GM21423 (cell line): ENCODE data around the gene NT5C.

Experiments
- ATAC-seq: cut with Tn5 transposase; IDR thresholded peaks from one replicate; pipeline ENCODE4 v1.9.1; 2021; ENCODE audit warnings: mild to moderate bottlenecking, moderate library complexity; ENCODE audit not compliant: unreplicated experiment

NT5C gene

GRCh38 chr17:75124041-75124818 lies 7.3 kb downstream of the NT5C start:
- no peak for ATAC-seq

GRCh38 chr17:75118307-75118706 lies 13.2 kb downstream of the NT5C start:
- ATAC-seq = no peak

- ATAC-seq = no peak
These were observed 14.8 kb downstream of the NT5C start for GRCh38 chr17:75116737-75117136.

GRCh38 chr17:75115555-75115954 lies 16.0 kb downstream of the NT5C start:
- no peak for ATAC-seq

GRCh38 chr17:75114552-75115314 lies 16.8 kb downstream of the NT5C start:
- ATAC-seq = no peak

- ATAC-seq = no peak
These were observed 17.6 kb downstream of the NT5C start for GRCh38 chr17:75113798-75114551.

- no peak for ATAC-seq
These were observed 19.7 kb downstream of the NT5C start for GRCh38 chr17:75111777-75112335.

- no peak for ATAC-seq
These were observed 21.2 kb downstream of the NT5C start for GRCh38 chr17:75110234-75110937.

GRCh38 chr17:75109407-75110233 lies 21.9 kb downstream of the NT5C start, which contains the start of gene ARMC7:
ARMC7 (plus strand) TSS chr17:75109969; CDS start chr17:75110289, 320 bp downstream.
- peak; percentile 66 for ATAC-seq

- ATAC-seq = no peak
These were observed 22.5 kb downstream of the NT5C start for GRCh38 chr17:75109046-75109406.

- no peak for ATAC-seq
These were observed 23.3 kb downstream of the NT5C start for GRCh38 chr17:75108193-75108592.

- no peak for ATAC-seq
These were observed 26.1 kb downstream of the NT5C start for GRCh38 chr17:75105126-75106080.

GRCh38 chr17:75103601-75104554 lies 27.7 kb downstream of the NT5C start:
- no peak for ATAC-seq

GRCh38 chr17:75102385-75102821 lies 29.1 kb downstream of the NT5C start:
- no peak for ATAC-seq

GRCh38 chr17:75099881-75100595 lies 31.5 kb downstream of the NT5C start:
- ATAC-seq = no peak

GRCh38 chr17:75098861-75099260 lies 32.7 kb downstream of the NT5C start:
- no peak for ATAC-seq

- ATAC-seq = no peak
These were observed 33.7 kb downstream of the NT5C start for GRCh38 chr17:75097865-75098264.
